Measurements from ENCODE around the gene TYK2. TPM values are rescaled to one million over a fixed set of nuclear protein-coding genes. Genes with fewer than 3 reads are reported as not detected.

The TYK2 gene
- total and polyA plus RNA-seq, 9 of the 15 experiments (the other 6 are each of a cell fraction or from before 2014, with no cell fraction given), result 15.0 to 182 (median 85.9) TPM

- TF ChIP-seq JUND (IDR thresholded peaks at IDR 0.05; ENCODE audit: borderline replicate concordance, low read depth, low read length) (no peak), JUND (tag; IDR thresholded peaks at IDR 0.05; ENCODE audit: borderline replicate concordance, low read depth, low read length) (0 out of 3 replicates have a peak, but pooled peaks have one; percentile 3), GABPB1 (CRISPR knock-in tag; IDR thresholded peaks at IDR 0.05) (no peak), E2F3 (CRISPR knock-in tag; IDR thresholded peaks at IDR 0.05) (no peak), KDM5B (IDR thresholded peaks at IDR 0.05; ENCODE audit: insufficient replicate concordance, low read depth, low read length) (peak; percentile 46), SAP30 (IDR thresholded peaks at IDR 0.05; ENCODE audit: borderline replicate concordance, insufficient read depth, low read depth, low read length, poor library complexity, severe bottlenecking) (peak; percentile 53), ZNF232 (CRISPR knock-in tag; IDR thresholded peaks at IDR 0.05) (no peak), PHB2 (IDR thresholded peaks at IDR 0.05; ENCODE audit: low read depth) (no peak)
Measured at GRCh38 chr19:10416083-10416379, 35.7 kb upstream of the TYK2 start (continued).

GRCh38 chr19:10412257-10412977 lies 32.0 kb upstream of the TYK2 start:
- POLR2A ChIA-PET, result interaction anchor here (0.6 to 2.7 kb wide), 4 partner anchors 9 to 306 kb away, joined by 3 to 9 read pairs (median 6); partner anchors contain the start of gene CDC37
- no peaks in the 10 kb centered on the region for H4K20me1 ChIP-seq (replicated peaks; ENCODE audit: control insufficient read depth, insufficient read depth, low read length)
- WGBS (ENCODE audit: insufficient coverage, low coverage, missing lambda C conversion rate), result 47% methylated on average over 11 of the region's 13 CpGs
- intact Hi-C loops (cut with micrococcal nuclease), result no loop called here
- H3K9me1 ChIP-seq (ENCODE audit: control insufficient read depth, insufficient read depth, low read length), result no peaks in the 10 kb centered on the region
- CTCF ChIA-PET (ENCODE audit: low intra/inter-chr PET ratio), result no interaction called here
- H3K36me3 ChIP-seq (ENCODE audit: control insufficient read depth, insufficient read depth, low read length), result no peaks in the 10 kb centered on the region; the same call in 2 of the 3 replicates
- no peak overlapping the region for H2AFZ ChIP-seq (ENCODE audit: low read depth, low read length)
- H3K27ac ChIP-seq (ENCODE audit: extremely low read depth, low read depth, low read length), result peak overlapping the region; percentile 55; the same call in 1 of the 3 replicates
- no peak overlapping the region for H3K4me3 ChIP-seq
- H3K9me3 ChIP-seq (replicated peaks; ENCODE audit: control insufficient read depth, insufficient read depth, low read depth, low read length), result peaks cover 4% of the 10 kb centered on the region
- no TSS peak for BruUV-seq (replicated peaks)
- peaks cover 18 to 27% of the 10 kb centered on the region in 2 experiments for H3K4me1 ChIP-seq (replicated peaks in 1 of 2; ENCODE audit: control insufficient read depth in 2 of 2, insufficient read depth in 2 of 2, low read length in 2 of 2)
- in situ Hi-C loops (cut with MboI), result no loop called here
- DNase-seq (ENCODE audit: extremely low read depth in 1 of 4, low spot score in 3 of 4), result no peak
- no peaks in the 10 kb centered on the region for H3K27me3 ChIP-seq (ENCODE audit: control insufficient read depth in 2 of 2, insufficient read depth in 2 of 2, low read length in 2 of 2)
- FAIRE-seq, result no peak
- peaks cover 6% of the 10 kb centered on the region; the same call in 2 of the 3 replicates for H3K79me2 ChIP-seq (ENCODE audit: control insufficient read depth, insufficient read depth, low read length)
- no peak overlapping the region for H3K4me2 ChIP-seq (ENCODE audit: insufficient read depth, low read length)
- ATAC-seq, result no peak
- no peak overlapping the region for H3K9ac ChIP-seq (ENCODE audit: insufficient read depth in 1 of 2, low read depth in 2 of 2, low read length in 2 of 2)
- TF ChIP-seq CBX8 (IDR thresholded peaks at IDR 0.05; ENCODE audit: borderline replicate concordance, extremely low read depth, low read depth, low read length, poor library complexity, severe bottlenecking) (no peak), MEF2A (IDR thresholded peaks at IDR 0.05; ENCODE audit: control insufficient read depth, low read depth, low read length) (peak; percentile 91), ZBTB33 (CRISPR knock-in tag; IDR thresholded peaks at IDR 0.05) (0 out of 2 replicates have a peak, but pooled peaks have one; percentile 10), MEF2D (tag; conservative IDR thresholded peaks at IDR 0.05; ENCODE audit: low read depth) (peak; percentile 51; the same call in 1 of the 2 replicates), MAFK (IDR thresholded peaks at IDR 0.05; ENCODE audit: low read length) (no peak), ZNF384 (IDR thresholded peaks at IDR 0.05; ENCODE audit: low read depth, low read length) (peak; percentile 25; the same call in 1 of the 2 replicates)
- TF ChIP-seq, protein P1, sequence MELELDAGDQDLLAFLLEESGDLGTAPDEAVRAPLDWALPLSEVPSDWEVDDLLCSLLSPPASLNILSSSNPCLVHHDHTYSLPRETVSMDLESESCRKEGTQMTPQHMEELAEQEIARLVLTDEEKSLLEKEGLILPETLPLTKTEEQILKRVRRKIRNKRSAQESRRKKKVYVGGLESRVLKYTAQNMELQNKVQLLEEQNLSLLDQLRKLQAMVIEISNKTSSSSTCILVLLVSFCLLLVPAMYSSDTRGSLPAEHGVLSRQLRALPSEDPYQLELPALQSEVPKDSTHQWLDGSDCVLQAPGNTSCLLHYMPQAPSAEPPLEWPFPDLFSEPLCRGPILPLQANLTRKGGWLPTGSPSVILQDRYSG (tag; conservative IDR thresholded peaks at IDR 0.05; ENCODE audit: low read depth), result no peak

Measured in K562 (cell line).